Retinal pigment epithelial cell (primary cell): ENCODE data around the gene PKIB.
A peak's percentile ranks its signal among the peaks of the same experiment; 100 is the strongest.

Experiments used
- DNase-seq: peaks from one replicate; pipeline ENCODE4 v3.0.0-alpha.2; 2010; ENCODE audit warnings: low read depth
- H3K4me3 ChIP-seq: 2 replicates; pipeline ENCODE4 v1.5.1; 2011; ENCODE audit warnings: mild to moderate bottlenecking, low read length, control low read depth, moderate library complexity
- TF ChIP-seq, protein P1 (sequence below): conservative IDR thresholded peaks from 2 replicates; pipeline ENCODE4 v1.5.1; 2011; ENCODE audit warnings: low read depth, low read length, control low read depth, inconsistent platforms

PKIB gene

DNA sequence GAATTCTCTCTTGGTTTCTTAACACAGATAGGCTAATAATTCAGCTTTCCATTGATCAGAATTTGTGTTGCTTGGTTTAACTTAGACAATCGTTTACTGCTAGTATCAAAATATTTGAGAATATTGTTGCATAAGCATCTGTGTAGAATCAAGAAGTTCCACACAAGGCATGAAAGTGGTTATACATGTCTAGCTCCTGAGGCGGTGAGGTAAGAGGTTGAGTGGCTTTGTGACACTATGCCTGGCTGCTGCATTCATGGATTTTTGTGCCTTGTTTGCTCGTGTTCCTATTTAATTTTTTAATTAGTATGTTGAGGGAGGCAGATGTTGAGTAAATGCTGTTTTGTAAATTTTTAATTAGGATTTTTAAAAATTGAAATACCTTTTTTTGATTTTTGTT, 10.2 kb downstream of the PKIB start:
- H3K4me3 ChIP-seq: no peak overlapping the region
- TF ChIP-seq, protein P1, sequence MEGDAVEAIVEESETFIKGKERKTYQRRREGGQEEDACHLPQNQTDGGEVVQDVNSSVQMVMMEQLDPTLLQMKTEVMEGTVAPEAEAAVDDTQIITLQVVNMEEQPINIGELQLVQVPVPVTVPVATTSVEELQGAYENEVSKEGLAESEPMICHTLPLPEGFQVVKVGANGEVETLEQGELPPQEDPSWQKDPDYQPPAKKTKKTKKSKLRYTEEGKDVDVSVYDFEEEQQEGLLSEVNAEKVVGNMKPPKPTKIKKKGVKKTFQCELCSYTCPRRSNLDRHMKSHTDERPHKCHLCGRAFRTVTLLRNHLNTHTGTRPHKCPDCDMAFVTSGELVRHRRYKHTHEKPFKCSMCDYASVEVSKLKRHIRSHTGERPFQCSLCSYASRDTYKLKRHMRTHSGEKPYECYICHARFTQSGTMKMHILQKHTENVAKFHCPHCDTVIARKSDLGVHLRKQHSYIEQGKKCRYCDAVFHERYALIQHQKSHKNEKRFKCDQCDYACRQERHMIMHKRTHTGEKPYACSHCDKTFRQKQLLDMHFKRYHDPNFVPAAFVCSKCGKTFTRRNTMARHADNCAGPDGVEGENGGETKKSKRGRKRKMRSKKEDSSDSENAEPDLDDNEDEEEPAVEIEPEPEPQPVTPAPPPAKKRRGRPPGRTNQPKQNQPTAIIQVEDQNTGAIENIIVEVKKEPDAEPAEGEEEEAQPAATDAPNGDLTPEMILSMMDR: no peak
- DNase-seq: no peak

- TF ChIP-seq, protein P1: no peak
Measured at GRCh38 chr6:122620902-122621301, 10.7 kb downstream of the PKIB start.

DNA sequence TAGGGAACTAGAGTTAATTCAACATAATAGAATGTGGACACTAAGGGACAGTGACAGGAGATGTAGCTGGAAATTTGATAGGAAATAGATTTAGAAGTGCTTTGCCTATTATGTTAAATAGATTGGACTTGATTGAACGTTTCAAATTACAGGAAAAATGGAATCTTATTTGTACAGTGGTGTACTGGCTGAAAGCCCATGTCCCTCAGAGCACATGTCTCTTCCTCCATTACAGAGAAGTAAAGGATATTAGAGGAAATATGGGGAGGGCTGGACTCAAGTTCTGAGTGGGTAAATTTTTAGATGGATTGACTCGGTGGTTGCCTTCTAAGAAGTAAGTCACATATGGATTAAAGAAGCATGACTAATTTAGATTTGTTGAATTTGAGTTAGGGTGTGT, 11.4 kb downstream of the PKIB start:
- TF ChIP-seq, protein P1: no peak
- H3K4me3 ChIP-seq: no peak overlapping the region
- no peak for DNase-seq

More at GRCh38 chr6:122620902-122621301, 10.7 kb downstream of the PKIB start:
- no peak for DNase-seq
- H3K4me3 ChIP-seq: no peak overlapping the region

DNA sequence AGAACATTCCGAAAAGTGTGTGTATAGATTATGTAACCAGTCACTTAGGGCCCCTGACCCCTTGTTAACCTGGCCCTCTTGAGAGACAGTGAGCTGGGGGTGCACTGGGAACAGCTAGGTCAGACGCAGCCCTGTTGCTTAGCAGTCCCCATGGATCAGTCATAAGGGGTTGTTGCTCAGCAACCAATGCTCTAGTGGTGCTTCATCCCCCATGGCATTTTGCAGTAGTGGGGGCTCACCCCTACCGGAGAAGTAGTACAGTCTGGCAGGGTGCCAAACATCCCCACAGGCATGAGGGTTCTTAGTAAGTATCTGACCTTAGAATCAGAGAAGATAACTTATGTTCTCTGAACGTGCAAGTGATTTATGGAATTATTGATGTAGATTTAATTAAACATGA, 12.3 kb downstream of the PKIB start:
- H3K4me3 ChIP-seq: no peak overlapping the region
- TF ChIP-seq, protein P1: no peak
- DNase-seq: peak; percentile 49

DNA sequence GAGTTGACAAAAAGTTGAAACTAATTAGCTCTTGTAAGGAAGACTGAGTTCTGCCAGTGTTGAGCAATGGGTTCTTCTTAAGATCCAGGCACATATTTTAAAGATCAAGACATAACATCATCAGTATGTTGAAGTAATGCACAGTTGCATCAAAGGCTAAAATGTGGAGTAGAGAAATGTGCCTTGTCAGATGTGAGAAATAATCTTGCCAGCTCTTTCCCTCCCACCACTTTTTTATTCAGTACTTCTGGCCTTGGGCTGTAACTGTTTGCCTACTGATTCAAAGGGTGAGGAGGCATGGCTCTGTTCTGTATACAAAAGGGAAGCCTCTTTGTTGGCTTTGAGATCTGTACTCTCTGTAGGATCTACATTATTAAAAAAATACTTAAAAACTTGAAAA, 13.1 kb downstream of the PKIB start:
- TF ChIP-seq, protein P1: no peak
- no peak overlapping the region for H3K4me3 ChIP-seq
- no peak for DNase-seq

- TF ChIP-seq, protein P1: no peak
- DNase-seq: no peak
- H3K4me3 ChIP-seq: no peak overlapping the region
Measured at GRCh38 chr6:122624853-122625252, 14.6 kb downstream of the PKIB start.

GRCh38 chr6:122628714-122629113, 18.5 kb downstream of the PKIB start:
- no peak overlapping the region for H3K4me3 ChIP-seq
- TF ChIP-seq, protein P1: no peak
- DNase-seq: no peak
